IPS-18c (cell line): Measurements from ENCODE around the gene RNASE12.

Experiments used
- H3K4me3 ChIP-seq: 2 replicates; pipeline ENCODE4 v1.7.0; 2013; ENCODE audit warnings: low read depth, mild to moderate bottlenecking, low read length, moderate library complexity; ENCODE audit not compliant: insufficient read depth
- H3K9me3 ChIP-seq: one replicate; pipeline ENCODE4 v1.6.1; 2013; ENCODE audit warnings: mild to moderate bottlenecking, low read length, moderate library complexity; ENCODE audit not compliant: control insufficient read depth, insufficient read depth

The RNASE12 gene

DNA sequence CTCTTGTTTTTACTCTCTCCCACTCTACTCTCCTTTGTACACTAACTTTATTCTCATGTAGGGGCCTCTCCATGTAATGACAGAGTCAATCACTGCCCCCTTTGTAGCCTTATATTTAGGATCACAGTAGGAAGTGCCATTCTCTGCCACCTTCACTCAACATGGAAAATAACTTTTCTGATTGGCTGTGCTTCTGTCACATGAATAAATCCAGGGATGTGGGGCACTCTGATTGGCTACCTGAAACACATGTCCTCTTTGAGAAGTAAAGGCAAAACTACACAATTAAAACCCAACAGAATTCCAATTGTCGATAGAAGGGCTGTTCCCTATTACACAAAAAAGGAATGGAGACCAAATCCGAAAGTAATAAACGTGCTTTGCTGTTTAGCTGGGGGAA is 30.2 kb downstream of the RNASE12 start, which contains the start of gene RNASE9:
Gene RNASE9, minus strand, starts transcription at position 87 of the 400 bp plus-strand sequence.
- H3K9me3 ChIP-seq = no peaks in the 10 kb centered on the region
- H3K4me3 ChIP-seq = no peak within 1 kb of the TSS

DNA sequence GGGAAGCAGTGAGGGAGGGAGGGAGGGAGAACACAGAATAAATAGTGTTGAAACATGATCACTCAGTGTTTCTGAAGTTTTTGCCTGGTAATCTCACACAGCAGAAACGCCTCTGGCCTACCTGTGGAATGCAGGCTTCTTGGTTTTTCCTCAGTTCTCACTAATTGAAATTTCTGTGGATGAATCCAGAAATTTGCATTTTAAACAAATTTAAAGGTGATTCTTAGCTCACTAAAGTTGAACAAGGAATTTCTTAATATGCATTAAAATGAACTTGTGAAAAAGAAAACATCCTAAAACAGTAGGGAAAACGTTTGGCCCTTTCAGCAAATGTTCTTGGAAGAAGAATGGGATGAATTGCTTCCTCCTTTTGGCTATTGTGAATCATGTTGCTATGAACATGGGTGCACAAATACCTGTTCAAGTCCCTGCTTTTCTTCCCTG is 31.7 kb downstream of the RNASE12 start:
- H3K9me3 ChIP-seq = no peaks in the 10 kb centered on the region
- no peak overlapping the region for H3K4me3 ChIP-seq

DNA sequence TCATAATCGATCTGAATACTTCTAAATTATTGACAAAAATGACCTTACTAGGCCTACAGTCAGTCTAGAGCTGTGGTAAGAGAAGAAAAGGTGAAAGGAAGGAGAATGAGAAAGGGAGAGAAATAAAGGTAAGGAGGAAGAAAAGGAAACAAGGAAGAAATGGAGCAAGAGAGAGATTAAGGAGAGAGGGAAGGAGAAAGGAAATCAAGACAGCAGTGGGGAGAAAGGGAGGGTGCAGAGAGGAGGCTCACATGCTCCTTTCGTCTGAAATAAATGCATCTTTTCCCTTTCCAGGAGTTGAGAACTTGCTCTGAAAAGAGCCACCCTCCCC is 34.0 kb downstream of the RNASE12 start:
- Histone ChIP-seq H3K9me3 (no peaks in the 10 kb centered on the region), H3K4me3 (no peak overlapping the region)

- Histone ChIP-seq H3K4me3 (no peak overlapping the region), H3K9me3 (no peaks in the 10 kb centered on the region)
These were observed 34.5 kb downstream of the RNASE12 start for GRCh38 chr14:20556500-20557211.

GRCh38 chr14:20555845-20556244 is 35.3 kb downstream of the RNASE12 start:
- Histone ChIP-seq H3K4me3 (no peak overlapping the region), H3K9me3 (no peaks in the 10 kb centered on the region)

GRCh38 chr14:20553024-20553423 is 38.2 kb downstream of the RNASE12 start:
- Histone ChIP-seq H3K4me3 (no peak overlapping the region), H3K9me3 (no peaks in the 10 kb centered on the region)

GRCh38 chr14:20551606-20552005 is 39.6 kb downstream of the RNASE12 start:
- Histone ChIP-seq H3K4me3 (no peak overlapping the region), H3K9me3 (no peaks in the 10 kb centered on the region)

DNA sequence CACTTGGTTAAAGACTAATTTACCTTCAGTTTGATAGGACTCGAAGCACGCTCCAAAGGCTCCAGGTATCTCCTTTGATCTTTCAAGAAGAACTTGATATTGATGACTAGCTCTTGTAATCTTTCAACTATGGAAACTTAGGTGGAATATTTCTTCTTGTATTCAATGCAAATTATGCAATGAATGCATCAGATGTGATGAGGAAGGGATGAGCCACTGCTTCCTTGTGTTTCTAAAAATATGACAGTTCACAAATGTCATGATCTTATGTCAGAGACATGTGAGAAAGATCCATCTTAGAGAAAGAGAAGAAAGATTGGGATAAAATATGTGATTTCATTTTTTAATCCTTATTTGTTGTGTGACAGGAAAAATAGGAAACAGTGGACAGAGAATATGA is 40.2 kb downstream of the RNASE12 start:
- H3K4me3 ChIP-seq = no peak overlapping the region
- H3K9me3 ChIP-seq = no peaks in the 10 kb centered on the region

- no peaks in the 10 kb centered on the region for H3K9me3 ChIP-seq
- no peak overlapping the region for H3K4me3 ChIP-seq
These were observed 42.6 kb downstream of the RNASE12 start for GRCh38 chr14:20548414-20549158.

DNA sequence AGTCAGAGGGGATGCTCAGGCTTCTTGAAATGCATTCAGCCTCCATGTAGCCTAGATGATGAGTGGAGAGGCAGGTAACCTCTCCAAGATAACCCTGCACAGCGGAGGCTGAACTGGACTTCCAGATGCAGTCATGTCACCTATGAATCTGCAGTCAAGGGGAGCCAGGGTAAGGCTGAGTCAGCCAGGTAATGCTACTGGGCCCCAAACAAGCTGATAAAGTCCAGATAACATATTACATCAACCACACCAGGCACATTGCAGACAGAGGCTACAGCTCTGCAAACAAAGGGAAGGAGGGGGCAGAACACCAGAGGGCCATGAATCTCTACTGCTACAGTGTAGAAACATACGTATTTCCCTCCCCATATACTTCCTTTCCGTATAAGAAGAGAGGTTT is 44.3 kb downstream of the RNASE12 start:
- no peaks in the 10 kb centered on the region for H3K9me3 ChIP-seq
- no peak overlapping the region for H3K4me3 ChIP-seq
